ENCODE results near the gene ZNF878. TPM values are rescaled to one million over a fixed set of nuclear protein-coding genes. Genes with fewer than 3 reads are reported as not detected.
"Not testable (repeated sequence)": the region's sequence is repeated elsewhere in the genome, so short reads cannot be mapped to it uniquely, and the experiment has no call there.

Gene ZNF878
- total RNA-seq, 1 experiment from 2014 or later, result not detected

- ATAC-seq; H2AFZ ChIP-seq (ENCODE audit: low read depth, low read length, poor library complexity, severe bottlenecking); H3K9ac ChIP-seq (ENCODE audit: low read length); H3K4me1 ChIP-seq (ENCODE audit: control insufficient read depth in 1 of 2, insufficient read depth in 2 of 2, low read length in 2 of 2); DNase-seq (ENCODE audit: low read depth, low spot score); H3K4me3 ChIP-seq (replicated peaks in 1 of 2; ENCODE audit: low read depth in 1 of 2, low read length in 2 of 2); POLR2A ChIA-PET; H3K4me2 ChIP-seq (ENCODE audit: low read length); H3K79me2 ChIP-seq (ENCODE audit: insufficient read depth, low read length); H3K27ac ChIP-seq (ENCODE audit: low read depth, low read length); CTCF ChIA-PET; H3K27me3 ChIP-seq (ENCODE audit: insufficient read depth, low read length); H3K36me3 ChIP-seq (ENCODE audit: control insufficient read depth in 1 of 2, insufficient read depth in 2 of 2, low read length in 2 of 2); intact Hi-C loops (cut with micrococcal nuclease); RAD21 ChIA-PET (ENCODE audit: low non-redundant PET in 1 of 2, low total read pairs in 2 of 2, uncharacterized antibody in 2 of 2, unreplicated experiment in 2 of 2); H3K9me2 ChIP-seq (ENCODE audit: insufficient read depth); H4K20me1 ChIP-seq (ENCODE audit: insufficient read depth); BruUV-seq (replicated peaks): not testable (repeated sequence)
- H3K9me3 ChIP-seq (ENCODE audit: control insufficient read depth in 1 of 2, insufficient read depth in 1 of 2, low read depth in 1 of 2, low read length in 2 of 2), result peaks cover 24 to 28% of the 10 kb centered on the region in 2 experiments; a peak in 2 of 4 replicates
- TF ChIP-seq ZNF274 (IDR thresholded peaks at IDR 0.05; ENCODE audit: low read depth, low read length), result peak; percentile 48
Observed at GRCh38 chr19:12076331-12076730, 23.6 kb upstream of the ZNF878 start.

- Histone ChIP-seq H4K20me1 (ENCODE audit: insufficient read depth) (no peaks in the 10 kb centered on the region), H3K9me2 (ENCODE audit: insufficient read depth) (no peaks in the 10 kb centered on the region), H3K4me1 (ENCODE audit: control insufficient read depth in 1 of 2, insufficient read depth in 2 of 2, low read length in 2 of 2) (no peaks in the 10 kb centered on the region), H2AFZ (ENCODE audit: low read depth, low read length, poor library complexity, severe bottlenecking) (no peak overlapping the region), H3K4me3 (replicated peaks in 1 of 2; ENCODE audit: low read depth in 1 of 2, low read length in 2 of 2) (no peak overlapping the region), H3K36me3 (ENCODE audit: control insufficient read depth in 1 of 2, insufficient read depth in 2 of 2, low read length in 2 of 2) (no peaks in the 10 kb centered on the region), H3K4me2 (ENCODE audit: low read length) (no peak overlapping the region), H3K79me2 (ENCODE audit: insufficient read depth, low read length) (no peaks in the 10 kb centered on the region), H3K27ac (ENCODE audit: low read depth, low read length) (no peak overlapping the region), H3K9ac (ENCODE audit: low read length) (no peak overlapping the region), H3K9me3 (ENCODE audit: control insufficient read depth in 1 of 2, insufficient read depth in 1 of 2, low read depth in 1 of 2, low read length in 2 of 2) (peaks cover 24 to 28% of the 10 kb centered on the region in 2 experiments; a peak in 2 of 4 replicates), H3K27me3 (ENCODE audit: insufficient read depth, low read length) (no peaks in the 10 kb centered on the region)
- ChIA-PET POLR2A (no interaction called here), RAD21 (ENCODE audit: low non-redundant PET in 1 of 2, low total read pairs in 2 of 2, uncharacterized antibody in 2 of 2, unreplicated experiment in 2 of 2) (no interaction called here), CTCF (no interaction called here)
- intact Hi-C loops (cut with micrococcal nuclease), result no loop called here
- TF ChIP-seq EZH2 (IDR thresholded peaks at IDR 0.05), result no peak
- no peak for TF ChIP-seq ELF1 (IDR thresholded peaks at IDR 0.05; ENCODE audit: borderline replicate concordance, low read depth)
- no TSS peak for BruUV-seq (replicated peaks)
- DNase-seq (ENCODE audit: low read depth, low spot score) (no peak), ATAC-seq (no peak)
Observed at GRCh38 chr19:12075538-12076139, 22.9 kb upstream of the ZNF878 start.

Measured in HCT116 (cell line).